CD4-positive, alpha-beta T cell treated with Interleukin-17A for 4 hours (primary cell): ENCODE data around the gene TENT5C.
A peak's percentile ranks its signal among the peaks of the same experiment; 100 is the strongest.

Source experiments
- DNase-seq: peaks from one replicate; pipeline ENCODE4 v3.0.0-alpha.2; 2020; ENCODE audit warnings: mixed read lengths

Gene TENT5C

GRCh38 chr1:117594261-117594990 is 11.4 kb upstream of the TENT5C start:
- DNase-seq = no peak

GRCh38 chr1:117596023-117596720 is 9.7 kb upstream of the TENT5C start:
- no peak for DNase-seq

GRCh38 chr1:117598489-117598888 is 7.4 kb upstream of the TENT5C start:
- no peak for DNase-seq

- no peak for DNase-seq
Measured at GRCh38 chr1:117599286-117600221, 6.3 kb upstream of the TENT5C start.

GRCh38 chr1:117600325-117600943 is 5.4 kb upstream of the TENT5C start:
- no peak for DNase-seq

GRCh38 chr1:117600966-117601365 is 4.9 kb upstream of the TENT5C start:
- DNase-seq = no peak

GRCh38 chr1:117602862-117603261 is 3.0 kb upstream of the TENT5C start:
- no peak for DNase-seq

- no peak for DNase-seq
Measured at GRCh38 chr1:117605164-117605773, 579 bp upstream of the TENT5C start.

GRCh38 chr1:117606649-117607430 is 992 bp downstream of the TENT5C start:
- peak; percentile 60 for DNase-seq

GRCh38 chr1:117607471-117607870 is 1.6 kb downstream of the TENT5C start:
- DNase-seq = peak; percentile 56

GRCh38 chr1:117608115-117608615 is 2.3 kb downstream of the TENT5C start:
- DNase-seq = no peak

- DNase-seq = no peak
Measured at GRCh38 chr1:117608758-117609157, 2.9 kb downstream of the TENT5C start.

GRCh38 chr1:117609471-117609911 is 3.6 kb downstream of the TENT5C start:
- DNase-seq = no peak

GRCh38 chr1:117610036-117610435 is 4.2 kb downstream of the TENT5C start:
- DNase-seq = no peak

GRCh38 chr1:117611121-117611601 is 5.3 kb downstream of the TENT5C start:
- no peak for DNase-seq

- DNase-seq = no peak
Measured at GRCh38 chr1:117611894-117612483, 6.1 kb downstream of the TENT5C start.

GRCh38 chr1:117612517-117613248 is 6.8 kb downstream of the TENT5C start:
- DNase-seq = no peak

GRCh38 chr1:117613249-117613968 is 7.6 kb downstream of the TENT5C start:
- DNase-seq = no peak
